Stimulated activated naive B cell treated with anti-CD40 and anti-IgM and Interleukin-4, amounts not matched to agents 10 μg/mL and 1 μg/mL and 100 μg/mL, for 72 hours (primary cell): Measurements from ENCODE around the gene FAM222A.

Source experiments
- ATAC-seq, 2 donors: fragments of 150-1000 bp; cut with Tn5 transposase; replicated peaks; 2 replicates each; pipeline ENCODE4 v1.10.0; 2021; ENCODE audit warnings: moderate library complexity in 1 of 2
- DNase-seq: peaks from one replicate; pipeline ENCODE4 v3.0.0; 2021
- H3K27ac Mint-ChIP-seq: one replicate; pipeline ENCODE4 v1.8.0; 2022; ENCODE audit warnings: mild to moderate bottlenecking, mixed read lengths
- H3K27me3 Mint-ChIP-seq, 2 donors: one replicate each; pipeline ENCODE4 v1.8.0; 2022; ENCODE audit warnings: mixed read lengths in 2 of 2
- H3K36me3 Mint-ChIP-seq, 2 donors: one replicate each; pipeline ENCODE4 v1.8.0; 2022; ENCODE audit warnings: mixed read lengths in 2 of 2, mild to moderate bottlenecking in 1 of 2
- H3K4me1 Mint-ChIP-seq, 2 donors: one replicate each; pipeline ENCODE4 v1.8.0; 2022; ENCODE audit warnings: mixed read lengths in 2 of 2, mild to moderate bottlenecking in 1 of 2
- H3K4me3 Mint-ChIP-seq, 2 donors: one replicate each; pipeline ENCODE4 v1.8.0; 2022; ENCODE audit warnings: mild to moderate bottlenecking in 2 of 2, mixed read lengths in 2 of 2, moderate library complexity in 1 of 2
- H3K9me3 Mint-ChIP-seq, 2 donors: one replicate each; pipeline ENCODE4 v1.8.0; 2022; ENCODE audit warnings: mixed read lengths in 2 of 2, mild to moderate bottlenecking in 1 of 2

The FAM222A gene

GRCh38 chr12:109738878-109739665 lies 25.4 kb downstream of the FAM222A start:
- H3K4me1 Mint-ChIP-seq, result no peaks in the 10 kb centered on the region
- no peak overlapping the region for H3K4me3 Mint-ChIP-seq
- no peaks in the 10 kb centered on the region for H3K36me3 Mint-ChIP-seq
- peaks cover 17 to 47% of the 10 kb centered on the region in 2 donors for H3K27me3 Mint-ChIP-seq
- H3K9me3 Mint-ChIP-seq, result no peaks in the 10 kb centered on the region
- H3K27ac Mint-ChIP-seq, result no peak overlapping the region
- ATAC-seq (no peak), DNase-seq (no peak)

- DNase-seq (no peak), ATAC-seq (peak in 1 of 2 donors; percentile 33)
- Mint-ChIP-seq H3K4me3 (no peak overlapping the region), H3K27ac (no peak overlapping the region), H3K27me3 (peaks cover 12 to 38% of the 10 kb centered on the region in 2 donors), H3K9me3 (no peaks in the 10 kb centered on the region), H3K4me1 (no peaks in the 10 kb centered on the region), H3K36me3 (no peaks in the 10 kb centered on the region)
Measured at GRCh38 chr12:109739747-109740693, 26.4 kb downstream of the FAM222A start.

DNA sequence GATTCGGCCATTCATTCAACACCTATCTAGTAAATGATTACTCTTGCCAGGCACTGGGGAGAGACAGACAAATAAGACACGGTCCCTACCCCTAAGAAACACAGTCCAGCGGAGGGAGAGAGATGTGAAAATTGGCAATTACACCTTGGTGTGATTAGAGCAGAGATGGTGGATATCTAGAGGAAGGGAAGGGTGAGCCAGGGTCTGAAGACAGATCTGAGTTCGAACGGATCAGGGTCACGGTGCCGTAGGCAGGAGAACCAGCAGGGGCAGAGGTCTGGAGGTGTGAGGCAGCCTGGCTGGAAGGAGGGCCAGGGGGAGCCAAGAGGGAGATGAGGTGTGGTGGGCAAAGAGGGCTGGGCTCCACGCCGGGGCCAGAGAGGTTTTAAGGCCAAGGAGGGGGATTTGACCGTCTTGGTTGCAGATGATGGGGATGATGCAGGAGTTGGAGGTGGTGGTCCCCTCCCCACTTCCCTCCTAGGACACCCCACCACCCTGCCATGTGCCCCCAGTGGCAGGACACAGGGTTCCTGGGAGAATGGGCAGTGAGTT lies 27.1 kb downstream of the FAM222A start:
- no peak overlapping the region for H3K4me3 Mint-ChIP-seq
- H3K9me3 Mint-ChIP-seq, result no peaks in the 10 kb centered on the region
- no peak for DNase-seq
- no peak overlapping the region for H3K27ac Mint-ChIP-seq
- ATAC-seq, result no peak
- H3K36me3 Mint-ChIP-seq, result no peaks in the 10 kb centered on the region
- H3K27me3 Mint-ChIP-seq, result peaks cover 5 to 30% of the 10 kb centered on the region in 2 donors
- no peaks in the 10 kb centered on the region for H3K4me1 Mint-ChIP-seq

- Mint-ChIP-seq H3K27ac (no peak overlapping the region), H3K36me3 (no peaks in the 10 kb centered on the region), H3K9me3 (no peaks in the 10 kb centered on the region), H3K27me3 (peaks cover 5 to 24% of the 10 kb centered on the region in 2 donors), H3K4me1 (no peaks in the 10 kb centered on the region), H3K4me3 (no peak overlapping the region)
- DNase-seq (no peak), ATAC-seq (no peak)
Measured at GRCh38 chr12:109741286-109741969, 27.8 kb downstream of the FAM222A start.

- no peak overlapping the region for H3K4me3 Mint-ChIP-seq
- peaks cover 5 to 17% of the 10 kb centered on the region in 2 donors for H3K27me3 Mint-ChIP-seq
- H3K36me3 Mint-ChIP-seq, result no peaks in the 10 kb centered on the region
- no peak for DNase-seq
- no peaks in the 10 kb centered on the region for H3K4me1 Mint-ChIP-seq
- H3K9me3 Mint-ChIP-seq, result no peaks in the 10 kb centered on the region
- no peak for ATAC-seq
- H3K27ac Mint-ChIP-seq, result no peak overlapping the region
Measured at GRCh38 chr12:109741970-109742703, 28.5 kb downstream of the FAM222A start.

GRCh38 chr12:109743076-109743910 lies 29.7 kb downstream of the FAM222A start:
- Mint-ChIP-seq H3K4me1 (no peaks in the 10 kb centered on the region), H3K9me3 (no peaks in the 10 kb centered on the region), H3K27ac (no peak overlapping the region), H3K27me3 (peaks cover 5 to 7% of the 10 kb centered on the region in 2 donors), H3K36me3 (no peaks in the 10 kb centered on the region), H3K4me3 (no peak overlapping the region)
- ATAC-seq (no peak), DNase-seq (no peak)

DNA sequence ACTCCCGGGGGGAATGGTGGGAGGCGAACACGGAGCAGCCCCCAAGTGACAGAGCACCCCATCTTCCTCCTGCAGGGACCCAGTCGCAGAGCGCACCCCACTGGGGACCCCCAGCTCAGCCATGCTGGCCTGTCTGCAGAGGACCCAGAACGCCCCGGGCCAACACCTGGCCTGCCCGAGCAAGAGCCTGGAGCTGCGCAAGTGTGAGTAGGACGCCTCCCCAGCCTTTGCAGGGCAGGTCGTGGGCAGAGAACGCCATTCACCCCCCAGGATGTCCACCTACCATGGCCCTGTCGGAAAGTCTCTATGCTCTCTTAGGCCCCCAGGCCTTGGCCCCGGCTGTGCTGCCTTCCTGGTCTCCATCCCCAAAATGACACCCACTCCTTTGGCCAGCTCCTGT lies 30.4 kb downstream of the FAM222A start:
- ATAC-seq (no peak), DNase-seq (no peak)
- H3K9me3 Mint-ChIP-seq, result no peaks in the 10 kb centered on the region
- H3K36me3 Mint-ChIP-seq, result no peaks in the 10 kb centered on the region
- H3K4me3 Mint-ChIP-seq, result no peak overlapping the region
- peaks cover 5 to 7% of the 10 kb centered on the region in 2 donors for H3K27me3 Mint-ChIP-seq
- no peaks in the 10 kb centered on the region for H3K4me1 Mint-ChIP-seq
- no peak overlapping the region for H3K27ac Mint-ChIP-seq

DNA sequence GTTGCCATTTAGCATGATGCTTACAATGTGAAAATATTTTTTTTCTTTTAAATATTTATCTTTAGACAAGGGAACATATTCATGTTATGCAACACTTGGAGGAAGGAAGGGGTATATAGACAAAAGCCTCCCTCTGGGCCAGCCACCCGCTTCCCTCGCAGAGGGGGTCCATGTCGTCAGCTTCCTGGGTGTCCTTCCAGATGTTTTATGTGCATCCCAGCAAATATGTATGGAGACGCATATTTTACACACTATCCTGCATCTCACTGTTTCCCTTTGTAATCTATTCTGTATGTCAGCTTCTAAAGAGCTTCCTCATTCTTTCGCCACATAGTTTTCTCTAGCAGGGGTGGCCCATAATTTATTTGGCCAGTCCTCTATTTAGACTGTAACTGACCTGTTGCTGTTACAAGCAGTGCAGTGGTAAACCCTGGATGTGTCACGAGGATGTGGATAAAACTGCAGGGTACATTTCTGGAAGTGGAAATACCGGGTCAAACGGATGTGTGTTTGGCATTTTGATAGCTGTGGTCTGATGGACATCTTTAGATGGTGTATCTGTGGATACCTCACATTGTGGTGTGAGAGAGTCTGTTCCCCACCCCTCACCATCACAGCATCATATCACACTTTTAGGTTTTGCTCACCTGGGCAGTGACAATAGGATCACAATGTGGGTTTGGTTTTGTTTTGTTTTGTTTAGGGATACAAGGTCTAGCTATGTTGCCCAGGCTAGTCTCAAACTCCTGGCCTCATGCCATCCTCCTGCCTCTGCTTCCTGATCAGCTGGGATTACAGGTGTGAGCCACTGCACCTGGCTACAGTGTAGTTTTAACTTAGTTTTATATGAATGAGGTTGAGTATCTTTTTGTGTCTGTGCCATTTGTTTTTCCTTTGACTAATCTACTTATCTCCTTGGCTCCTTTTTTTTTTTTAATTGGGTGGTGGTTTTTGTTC lies 31.6 kb downstream of the FAM222A start:
- Mint-ChIP-seq H3K27me3 (peaks cover 5 to 7% of the 10 kb centered on the region in 2 donors), H3K27ac (no peak overlapping the region), H3K4me1 (no peaks in the 10 kb centered on the region), H3K9me3 (no peaks in the 10 kb centered on the region), H3K36me3 (no peaks in the 10 kb centered on the region), H3K4me3 (no peak overlapping the region)
- ATAC-seq (no peak), DNase-seq (no peak)

DNA sequence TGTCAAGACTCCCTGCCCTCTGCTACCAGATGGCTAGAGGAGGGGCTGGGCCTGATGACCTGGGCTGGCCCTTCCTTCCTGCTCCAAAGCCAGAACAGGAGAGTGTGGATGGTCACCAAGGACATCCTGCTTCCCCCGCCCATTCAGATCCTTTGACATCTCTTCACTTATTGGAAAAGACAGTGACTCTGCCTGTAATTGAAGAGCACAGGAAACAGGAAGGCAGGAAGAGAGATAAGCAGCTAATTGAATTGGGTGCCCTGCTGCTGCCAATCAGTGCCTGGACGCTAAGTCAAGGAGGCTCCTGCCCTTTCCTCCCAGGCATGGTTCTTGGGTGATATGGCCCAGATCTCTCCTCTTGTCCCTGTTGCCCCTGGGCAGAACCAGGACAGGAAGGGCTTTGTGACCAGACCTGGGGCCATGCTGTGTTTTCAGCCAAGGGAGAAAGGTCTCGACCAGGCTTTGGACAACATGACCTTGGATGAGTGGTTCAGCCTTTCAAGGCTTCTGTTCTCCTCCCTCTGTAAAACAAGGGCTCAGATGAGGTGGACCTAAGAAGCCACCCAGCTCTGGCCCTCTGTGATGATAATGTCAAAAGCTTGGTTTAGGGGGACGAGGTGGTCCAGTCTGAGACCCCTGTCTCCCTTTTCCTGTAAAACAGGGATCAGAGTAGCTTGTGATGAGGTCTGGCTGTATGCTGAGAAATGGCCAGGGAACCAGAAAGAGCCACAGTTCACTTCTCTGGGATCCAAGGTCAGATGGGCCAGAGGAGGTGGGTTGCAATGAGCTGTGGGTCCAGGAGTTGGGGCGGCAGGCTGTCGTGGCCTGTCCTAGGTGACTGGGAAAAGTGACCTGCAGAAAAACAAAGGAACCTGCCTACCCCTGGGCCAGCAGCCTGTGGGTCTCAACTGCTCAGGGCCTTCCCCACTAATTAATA lies 38.8 kb downstream of the FAM222A start:
- peaks cover 19 to 20% of the 10 kb centered on the region in 2 donors for H3K9me3 Mint-ChIP-seq
- ATAC-seq (no peak), DNase-seq (no peak)
- no peak overlapping the region for H3K27ac Mint-ChIP-seq
- peaks cover 17 to 18% of the 10 kb centered on the region in 2 donors for H3K36me3 Mint-ChIP-seq
- H3K4me3 Mint-ChIP-seq, result no peak overlapping the region
- no peaks in the 10 kb centered on the region for H3K4me1 Mint-ChIP-seq
- H3K27me3 Mint-ChIP-seq, result peaks cover 0 to 10% of the 10 kb centered on the region in 2 donors

DNA sequence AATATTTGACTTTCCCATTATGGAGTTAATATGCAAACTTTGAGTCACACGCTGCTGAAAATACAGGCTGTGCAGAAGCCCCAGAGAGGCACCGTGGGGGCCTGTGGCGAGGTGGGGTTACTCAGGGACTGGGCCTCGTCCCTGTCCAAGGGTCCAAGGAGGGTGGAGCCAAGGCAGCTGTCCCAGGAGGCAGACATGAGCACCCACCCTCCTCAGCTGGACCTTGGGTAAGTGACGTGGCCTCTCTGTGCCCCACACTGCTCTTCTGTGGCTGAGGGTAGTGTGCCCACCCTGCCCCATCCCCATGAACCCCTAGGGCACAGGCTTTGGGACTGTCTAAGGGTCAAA lies 39.4 kb downstream of the FAM222A start:
- Mint-ChIP-seq H3K4me3 (no peak overlapping the region), H3K27me3 (peaks cover 5 to 17% of the 10 kb centered on the region in 2 donors), H3K4me1 (no peaks in the 10 kb centered on the region), H3K27ac (no peak overlapping the region), H3K36me3 (peaks cover 17 to 19% of the 10 kb centered on the region in 2 donors), H3K9me3 (peaks cover 22 to 24% of the 10 kb centered on the region in 2 donors)
- DNase-seq (no peak), ATAC-seq (no peak)

GRCh38 chr12:109753959-109754358 lies 40.3 kb downstream of the FAM222A start:
- Mint-ChIP-seq H3K27ac (no peak overlapping the region), H3K4me1 (no peaks in the 10 kb centered on the region), H3K27me3 (peaks cover 5 to 18% of the 10 kb centered on the region in 2 donors), H3K9me3 (peaks cover 22 to 24% of the 10 kb centered on the region in 2 donors), H3K36me3 (peaks cover 17 to 19% of the 10 kb centered on the region in 2 donors), H3K4me3 (no peak overlapping the region)
- no peak for DNase-seq
- no peak for ATAC-seq
